Right ventricle myocardium inferior (tissue), 1 donor: Measurements from ENCODE around the gene ZDHHC16. TPM values are rescaled to one million over a fixed set of nuclear protein-coding genes. Genes with fewer than 3 reads are reported as not detected.

Experiments used
- ATAC-seq: fragments of 200-7000 bp; cut with Tn5 transposase; one replicate; pipeline ENCODE4 v1.9.1; 2020; ENCODE audit warnings: mild to moderate bottlenecking, moderate library complexity
- DNase-seq: peaks from one replicate; pipeline ENCODE4 v3.0.0; 2021; ENCODE audit errors: missing footprints
- intact Hi-C: fragments of 100-400 bp; cut with DNase I; formaldehyde crosslinking; loops from one replicate; pipeline ENCODE4 v1.11.0; 2022
- total RNA-seq: library from RNA; stranded (reverse); fragmentation: NEBNext Ultra II Directional; extraction: Animal tissue kit (Norgen Biotek cat#: 25700); gene quantifications from one replicate; pipeline ENCODE4 v1.2.1, GENCODE V29; 2021
- donor health status: DM: no; HTN: yes; CAD: no; lungs with severe emphysema.

The ZDHHC16 gene
- total RNA-seq, 1 donor from 2014 or later: 19.1 TPM

GRCh38 chr10:97498076-97498840 is 52.3 kb downstream of the ZDHHC16 start, which contains the start of gene MMS19:
TSS of gene MMS19 (minus strand) at chr10:97498422. CDS start at chr10:97498384, 38 bp downstream.
- intact Hi-C loops: loop anchor here (5.0 kb wide), 3 partner anchors 36 to 71 kb away; partner anchors contain the start of gene PGAM1
- DNase-seq: peak; percentile 100
- peak; percentile 93 for ATAC-seq

- ATAC-seq (peak; percentile 6), DNase-seq (peak; percentile 80)
- intact Hi-C loops: loop anchor here (5.0 kb wide), 3 partner anchors 37 to 72 kb away; partner anchors contain the start of gene PGAM1
These were observed 53.0 kb downstream of the ZDHHC16 start, which contains the start of gene UBTD1 for GRCh38 chr10:97498841-97499560. TSS of gene UBTD1 (plus strand) at chr10:97498924. CDS start at chr10:97499204, 280 bp downstream.

GRCh38 chr10:97499561-97500296 is 53.8 kb downstream of the ZDHHC16 start:
- intact Hi-C loops: loop anchor here (5.0 kb wide), 3 partner anchors 37 to 72 kb away; partner anchors contain the start of gene PGAM1
- ATAC-seq: no peak
- DNase-seq: peak; percentile 89

DNA sequence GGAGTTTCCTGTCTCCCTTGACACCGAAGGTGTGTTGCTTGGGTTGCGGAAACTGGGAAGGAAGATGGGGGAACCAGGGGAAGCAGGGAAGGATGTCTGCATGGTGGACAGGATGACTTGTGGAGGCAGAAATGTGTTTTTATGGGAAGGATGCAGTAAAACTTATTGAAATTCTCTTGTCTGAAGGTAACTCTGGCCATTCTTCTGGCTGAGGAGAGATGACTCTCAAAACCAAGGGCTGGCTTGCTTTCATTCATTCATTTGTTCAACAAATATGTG is 54.3 kb downstream of the ZDHHC16 start:
- ATAC-seq: no peak
- no peak for DNase-seq
- intact Hi-C loops: no loop called here

DNA sequence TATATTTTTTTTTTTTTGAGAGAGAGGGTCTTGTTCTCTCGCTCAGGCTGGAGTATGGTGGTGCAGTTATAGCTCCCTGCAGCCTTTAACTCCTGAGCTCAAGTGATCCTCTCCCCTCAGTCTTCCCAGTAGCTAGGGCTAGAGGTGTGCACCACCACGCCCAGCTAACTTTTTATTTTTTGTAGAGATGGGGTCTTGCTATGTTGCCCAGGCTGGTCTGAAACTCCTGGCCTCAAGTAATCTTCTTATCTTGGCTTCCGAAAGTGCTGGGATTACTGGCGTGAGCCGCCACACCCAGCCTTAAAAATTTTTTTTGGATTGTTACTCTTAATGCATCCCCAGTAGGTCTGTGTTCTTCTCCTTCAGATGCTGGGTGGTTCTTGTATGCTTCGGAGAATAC is 56.9 kb downstream of the ZDHHC16 start:
- ATAC-seq: no peak
- intact Hi-C loops: no loop called here
- DNase-seq: no peak

GRCh38 chr10:97503406-97503805 is 57.4 kb downstream of the ZDHHC16 start:
- DNase-seq (no peak), ATAC-seq (peak; percentile 26)
- intact Hi-C loops: no loop called here

DNA sequence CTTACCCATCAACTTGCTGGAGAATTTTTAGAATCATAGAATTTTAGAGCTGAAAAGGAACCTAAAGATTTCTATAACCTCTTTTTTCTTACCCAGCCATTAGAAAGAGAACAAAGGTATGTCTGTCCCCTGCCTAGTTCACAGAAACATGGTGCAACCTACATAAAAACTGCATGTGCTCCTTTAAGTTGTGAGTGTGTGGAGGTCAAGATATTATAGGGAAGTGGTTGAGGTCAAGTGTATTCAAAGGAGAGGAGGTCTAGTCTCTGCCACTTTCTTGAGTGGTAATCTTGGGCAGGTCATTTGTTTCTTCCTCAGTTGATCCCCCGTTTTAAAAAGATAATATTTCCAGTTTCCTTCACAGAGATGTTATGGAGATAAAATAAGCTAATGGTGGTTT is 59.2 kb downstream of the ZDHHC16 start:
- ATAC-seq (no peak), DNase-seq (no peak)
- intact Hi-C loops: no loop called here

- ATAC-seq: no peak
- no peak for DNase-seq
- intact Hi-C loops: no loop called here
These were observed 60.4 kb downstream of the ZDHHC16 start for GRCh38 chr10:97506199-97506991.

Other genes starting within 250 kb of the ZDHHC16 start
- 5.6 TPM for gene ARHGAP19, start 153.5 kb upstream of the ZDHHC16 start, total RNA-seq
- 5.4 TPM for gene FRAT1, start 126.9 kb upstream of the ZDHHC16 start, total RNA-seq
- 9.1 TPM for gene FRAT2, start 111.4 kb upstream of the ZDHHC16 start, total RNA-seq
- gene RRP12, start 44.8 kb upstream of the ZDHHC16 start, total RNA-seq: 13.8 TPM
- gene PGAM1, start 20.0 kb upstream of the ZDHHC16 start, total RNA-seq: 220 TPM
- 18.2 TPM for gene EXOSC1, start 169 bp upstream of the ZDHHC16 start, total RNA-seq
- gene MMS19, start 52.2 kb downstream of the ZDHHC16 start, total RNA-seq: 37.7 TPM
- 26.6 TPM for gene UBTD1, start 52.7 kb downstream of the ZDHHC16 start, total RNA-seq
- gene ANKRD2, start 126.6 kb downstream of the ZDHHC16 start, total RNA-seq: 418 TPM
- gene HOGA1, start 138.2 kb downstream of the ZDHHC16 start, total RNA-seq: 15.6 TPM
- 0.97 TPM for gene C10orf62, start 143.5 kb downstream of the ZDHHC16 start, total RNA-seq
- 8.0 TPM for gene MORN4, start 187.3 kb downstream of the ZDHHC16 start, total RNA-seq
- gene PI4K2A, start 194.5 kb downstream of the ZDHHC16 start, total RNA-seq: 11.0 TPM
- gene AVPI1, start 241.1 kb downstream of the ZDHHC16 start, total RNA-seq: 8.7 TPM